Esophagus squamous epithelium (tissue), 5 donors: ENCODE measurements around the gene FMNL1. TPM values are rescaled to one million over a fixed set of nuclear protein-coding genes. Genes with fewer than 3 reads are reported as not detected.
A peak's percentile ranks its signal among the peaks of the same experiment; 100 is the strongest.

ENCODE experiments used
- DNase-seq: peaks from one replicate; lab custom pipeline; 2025; lab: John Stamatoyannopoulos, UW
- H3K27ac ChIP-seq, 4 donors: fragments of 200-600 bp; sonication (generic); one replicate each; pipeline ENCODE4 v1.5.1; 2016 to 2019; ENCODE audit warnings: mild to moderate bottlenecking in 1 of 4
- H3K27me3 ChIP-seq, 4 donors: fragments of 200-600 bp; sonication (generic); 1 replicate in 3 of 4; 2 replicates in 1 of 4; pipeline versions ENCODE4 v1.5.1 to v1.6.0; 2017 to 2021; ENCODE audit warnings: antibody characterized with exemption in 1 of 4
- H3K36me3 ChIP-seq, 3 donors: fragments of 200-600 bp; sonication (generic); one replicate each; pipeline ENCODE4 v1.5.1; 2016 to 2019
- H3K4me1 ChIP-seq, 3 donors: fragments of 200-600 bp; sonication (generic); one replicate each; pipeline ENCODE4 v1.5.1; 2017 to 2019
- H3K4me3 ChIP-seq, 4 donors: fragments of 200-600 bp; sonication (generic); 1 replicate in 3 of 4; 2 replicates in 1 of 4; pipeline ENCODE4 v1.5.1; 2016 to 2019; ENCODE audit warnings: mild to moderate bottlenecking in 2 of 4, moderate library complexity in 1 of 4
- H3K9me3 ChIP-seq, 3 donors: fragments of 200-600 bp; sonication (generic); one replicate each; pipeline ENCODE4 v1.5.1; 2016 to 2019
- POLR2A ChIP-seq, 4 donors: fragments of 450-650 bp; IDR thresholded peaks; one replicate each; pipeline ENCODE4 v1.6.1; 2017; ENCODE audit warnings: antibody characterized with exemption in 4 of 4, mild to moderate bottlenecking in 4 of 4, moderate library complexity in 3 of 4
- whole genome bisulfite sequencing, 2 donors: methylation state at CpG; one replicate each; pipeline ENCODE4 v1.1.5; 2018; 5-methylcytosine and 5-hydroxymethylcytosine counted together
- intact Hi-C: fragments of 100-400 bp; cut with DNase I; formaldehyde crosslinking; loops from one replicate; pipeline ENCODE4 v1.15.0; 2022
- total RNA-seq, 4 donors: library from RNA; depleted of rRNA; stranded (reverse); fragments of >200 nt; gene quantifications; one replicate each; pipeline ENCODE4 v1.1.0, GENCODE V29; 2016
- TF ChIP-seq, protein P1 (sequence below), 6 experiments: fragments of 450-650 bp in 4 of 6; fragments of 200-600 bp in 2 of 6; sonication (generic) in 2 of 6; IDR thresholded peaks; one replicate each; pipeline ENCODE4 v1.5.1; 2016 to 2019; ENCODE audit warnings: antibody characterized with exemption in 6 of 6, mild to moderate bottlenecking in 4 of 6, moderate library complexity in 4 of 6
- donor health status: DM: yes; HTN: yes; CAD: no.

The FMNL1 gene
- total RNA-seq, 4 donors from 2014 or later = 3.5 to 16.8 (median 6.9) TPM

DNA sequence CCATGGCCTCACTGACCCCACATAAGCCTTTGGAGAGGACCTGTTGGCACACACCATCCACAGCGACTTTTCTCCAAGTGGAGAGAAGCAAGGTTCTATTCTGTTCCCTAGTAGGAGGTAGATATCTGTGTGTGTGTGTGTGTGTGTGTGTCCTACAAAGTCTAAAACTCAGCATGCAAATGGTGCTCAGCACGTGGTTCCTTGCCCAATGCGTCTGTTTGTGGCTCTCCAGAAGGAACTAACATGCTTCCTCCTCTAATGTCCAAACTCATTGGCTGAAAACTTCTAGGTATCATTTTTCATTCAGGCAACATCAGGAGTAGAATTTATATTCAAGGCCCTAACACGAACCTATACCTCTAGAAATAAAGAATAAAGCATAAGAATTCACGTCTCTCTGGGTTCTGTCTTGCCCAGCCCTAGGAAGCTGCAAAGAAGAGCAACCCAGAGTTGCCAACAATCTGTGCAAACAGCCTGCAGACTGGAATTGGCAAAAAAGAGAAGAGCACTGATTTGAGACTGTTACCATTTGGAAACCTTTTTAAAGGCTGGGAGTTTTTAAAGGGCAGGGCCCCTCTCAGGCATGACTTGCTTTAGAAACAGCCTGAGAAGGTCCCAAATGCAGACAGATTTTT, 69.6 kb downstream of the FMNL1 start:
- Histone ChIP-seq H3K27ac (peak overlapping the region; percentile 44 to 81 (median 78)), H3K4me3 (no peak overlapping the region), H3K9me3 (no peaks in the 10 kb centered on the region), H3K36me3 (peaks cover 8 to 45% (median 24%) of the 10 kb centered on the region in 3 donors), H3K27me3 (no peaks in the 10 kb centered on the region), H3K4me1 (peaks cover 77 to 93% (median 87%) of the 10 kb centered on the region in 3 donors)
- intact Hi-C loops = no loop called here
- 21 to 33% methylated on average over 5 of the region's 5 CpGs for WGBS, 2 donors
- no peak for DNase-seq
- TF ChIP-seq, protein P1, sequence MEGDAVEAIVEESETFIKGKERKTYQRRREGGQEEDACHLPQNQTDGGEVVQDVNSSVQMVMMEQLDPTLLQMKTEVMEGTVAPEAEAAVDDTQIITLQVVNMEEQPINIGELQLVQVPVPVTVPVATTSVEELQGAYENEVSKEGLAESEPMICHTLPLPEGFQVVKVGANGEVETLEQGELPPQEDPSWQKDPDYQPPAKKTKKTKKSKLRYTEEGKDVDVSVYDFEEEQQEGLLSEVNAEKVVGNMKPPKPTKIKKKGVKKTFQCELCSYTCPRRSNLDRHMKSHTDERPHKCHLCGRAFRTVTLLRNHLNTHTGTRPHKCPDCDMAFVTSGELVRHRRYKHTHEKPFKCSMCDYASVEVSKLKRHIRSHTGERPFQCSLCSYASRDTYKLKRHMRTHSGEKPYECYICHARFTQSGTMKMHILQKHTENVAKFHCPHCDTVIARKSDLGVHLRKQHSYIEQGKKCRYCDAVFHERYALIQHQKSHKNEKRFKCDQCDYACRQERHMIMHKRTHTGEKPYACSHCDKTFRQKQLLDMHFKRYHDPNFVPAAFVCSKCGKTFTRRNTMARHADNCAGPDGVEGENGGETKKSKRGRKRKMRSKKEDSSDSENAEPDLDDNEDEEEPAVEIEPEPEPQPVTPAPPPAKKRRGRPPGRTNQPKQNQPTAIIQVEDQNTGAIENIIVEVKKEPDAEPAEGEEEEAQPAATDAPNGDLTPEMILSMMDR (IDR thresholded peaks at IDR 0.05) = no peak
- TF ChIP-seq POLR2A (IDR thresholded peaks at IDR 0.05) = no peak

DNA sequence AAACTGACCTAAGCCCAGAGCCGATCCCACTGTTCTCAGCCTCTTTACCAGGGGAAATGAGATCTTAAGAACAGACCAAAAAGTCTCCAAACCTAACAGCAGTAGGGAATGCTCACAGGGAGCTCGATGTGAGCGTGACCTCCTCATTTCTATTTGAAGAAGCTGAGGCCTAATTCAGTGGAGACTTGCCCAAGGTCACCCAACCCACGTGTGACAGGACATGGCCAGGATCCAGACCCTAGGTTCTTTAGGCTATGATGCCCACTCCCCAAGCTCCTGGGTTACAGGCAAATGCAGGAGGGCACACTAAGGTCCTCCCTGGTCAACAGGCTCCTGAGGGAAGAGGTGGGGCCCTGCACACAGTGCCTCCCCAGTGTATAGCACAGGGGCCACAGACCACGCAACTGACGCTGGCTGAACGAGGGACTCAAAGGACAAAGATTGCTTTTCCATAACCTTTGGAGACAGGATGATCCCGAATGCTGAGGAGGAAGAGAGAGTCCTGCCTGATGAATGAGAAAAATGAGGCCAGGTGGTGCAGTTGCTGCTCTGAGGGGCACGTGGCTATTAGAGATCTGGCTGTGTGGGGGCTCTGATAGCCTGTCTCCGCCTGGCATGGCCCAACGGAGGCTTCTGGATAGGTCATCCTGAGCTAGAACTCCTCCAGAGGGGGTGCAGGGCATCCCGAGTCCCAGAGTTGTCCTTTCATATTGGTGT, 71.2 kb downstream of the FMNL1 start:
- intact Hi-C loops = no loop called here
- peaks cover 5 to 29% (median 15%) of the 10 kb centered on the region in 3 donors for H3K36me3 ChIP-seq

DNA sequence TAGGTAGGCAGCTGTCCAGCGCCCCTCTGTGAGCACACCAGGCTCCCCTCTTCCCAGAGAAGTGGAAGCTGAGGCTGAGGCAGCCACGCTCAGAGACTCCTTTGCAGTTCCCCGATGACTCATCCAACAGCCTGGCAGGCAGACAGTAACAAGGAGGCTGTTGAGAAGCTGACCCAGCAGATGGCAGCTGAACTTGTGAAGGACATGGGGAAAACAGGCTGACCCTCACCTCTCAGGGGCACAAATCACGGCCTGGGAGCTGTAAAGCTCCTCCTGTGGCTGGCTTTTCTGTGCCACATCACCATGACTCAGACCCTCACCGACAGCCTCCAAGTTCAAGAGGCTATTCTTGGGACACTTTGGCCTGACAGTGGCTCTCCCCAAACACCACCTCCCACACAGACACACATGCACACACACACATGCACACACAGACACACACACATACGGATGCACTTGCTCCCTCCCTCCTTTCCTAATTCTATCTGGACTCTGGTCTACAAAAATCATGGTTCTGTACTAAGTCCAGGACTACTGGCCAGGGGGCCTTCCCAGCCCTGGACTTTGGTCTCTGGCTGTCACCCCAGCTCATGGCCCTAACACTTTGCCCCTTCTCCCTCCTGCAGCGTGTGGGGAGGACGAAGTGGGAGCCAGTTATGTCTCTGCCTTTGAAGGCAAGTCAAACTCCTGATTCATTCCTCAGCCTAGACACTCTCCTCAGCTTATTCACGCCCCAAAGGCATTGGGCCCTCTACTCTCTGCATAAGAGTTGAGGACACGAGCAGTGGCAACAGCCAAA, 71.9 kb downstream of the FMNL1 start:
- intact Hi-C loops = no loop called here
- Histone ChIP-seq H3K9me3 (no peaks in the 10 kb centered on the region), H3K36me3 (peaks cover 5 to 21% (median 15%) of the 10 kb centered on the region in 3 donors), H3K27me3 (no peaks in the 10 kb centered on the region), H3K4me3 (no peak overlapping the region), H3K27ac (peak overlapping the region; percentile 57 to 85 (median 80)), H3K4me1 (peaks cover 84 to 100% (median 95%) of the 10 kb centered on the region in 3 donors)
- DNase-seq = no peak
- WGBS, 2 donors = 14 to 22% methylated on average over 7 to 8 of the region's 10 CpGs
- TF ChIP-seq POLR2A (IDR thresholded peaks at IDR 0.05) = no peak
- TF ChIP-seq, protein P1 (IDR thresholded peaks at IDR 0.05) = no peak

More for the DNA sequence above, 71.2 kb downstream of the FMNL1 start:
- no peaks in the 10 kb centered on the region for H3K9me3 ChIP-seq
- TF ChIP-seq, protein P1 (IDR thresholded peaks at IDR 0.05) = no peak
- no peak for TF ChIP-seq POLR2A (IDR thresholded peaks at IDR 0.05)
- no peak for DNase-seq
- no peaks in the 10 kb centered on the region for H3K27me3 ChIP-seq
- H3K4me3 ChIP-seq = no peak overlapping the region
- WGBS, 2 donors = 50 to 78% methylated on average over 6 to 9 of the region's 12 CpGs
- H3K27ac ChIP-seq = peak overlapping the region; percentile 57 to 85 (median 80)
- peaks cover 84 to 100% (median 100%) of the 10 kb centered on the region in 3 donors for H3K4me1 ChIP-seq

DNA sequence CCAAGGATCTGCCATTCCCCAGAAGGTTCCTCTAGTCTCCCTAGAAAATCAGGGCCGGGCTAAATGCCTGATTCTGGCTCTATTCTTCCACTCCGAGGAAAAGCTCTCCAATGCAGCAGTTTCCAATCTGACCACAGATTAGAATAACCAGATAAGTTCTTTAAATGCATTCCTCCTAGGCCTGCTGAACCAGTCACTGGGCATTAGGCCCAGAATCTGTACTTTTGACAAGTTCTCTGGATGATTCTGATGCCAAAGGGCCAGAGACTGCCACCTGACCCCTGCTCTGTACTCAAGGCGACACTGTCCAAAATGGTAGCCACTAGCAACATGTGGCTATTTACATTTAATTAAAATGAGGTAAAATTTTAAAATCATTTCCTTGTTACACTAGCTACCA, 72.8 kb downstream of the FMNL1 start:
- 0 to 28% methylated on average over 1 to 3 of the region's 3 CpGs for WGBS, 2 donors

More for the DNA sequence above, 72.8 kb downstream of the FMNL1 start:
- peak overlapping the region; percentile 57 to 85 (median 80) for H3K27ac ChIP-seq
- no peak for DNase-seq
- TF ChIP-seq POLR2A (IDR thresholded peaks at IDR 0.05) = no peak
- TF ChIP-seq, protein P1 (IDR thresholded peaks at IDR 0.05) = peak in 1 of 6 experiments; percentile 4
- H3K36me3 ChIP-seq = peaks cover 5 to 12% (median 10%) of the 10 kb centered on the region in 3 donors
- H3K27me3 ChIP-seq = no peaks in the 10 kb centered on the region
- intact Hi-C loops = no loop called here
- H3K4me1 ChIP-seq = peaks cover 83 to 100% (median 95%) of the 10 kb centered on the region in 3 donors
- no peak overlapping the region for H3K4me3 ChIP-seq
- H3K9me3 ChIP-seq = no peaks in the 10 kb centered on the region
